H9 (cell line): Measurements from ENCODE around the gene PAXX. TPM values are rescaled to one million over a fixed set of nuclear protein-coding genes. Genes with fewer than 3 reads are reported as not detected.

Source experiments
- DNase-seq: peaks from one replicate; pipeline ENCODE4 v3.0.0-alpha.2; 2017
- H2AFZ ChIP-seq: one replicate; pipeline ENCODE4 v1.6.1; 2013; ENCODE audit warnings: mild to moderate bottlenecking, low read length, control low read depth, moderate library complexity
- H2AK5ac ChIP-seq: 2 replicates; pipeline ENCODE4 v1.6.1; 2013; ENCODE audit warnings: low read length, control low read depth, mixed read lengths; ENCODE audit not compliant: insufficient read length
- H2BK120ac ChIP-seq: one replicate; pipeline ENCODE4 v1.6.1; 2013; ENCODE audit warnings: low read depth, mild to moderate bottlenecking, low read length, control low read depth, inconsistent platforms; ENCODE audit not compliant: poor library complexity, severe bottlenecking
- H2BK12ac ChIP-seq: 2 replicates; pipeline ENCODE4 v1.6.1; 2013; ENCODE audit warnings: low read length, control low read depth, mixed read lengths, low read depth; ENCODE audit not compliant: insufficient read length
- H2BK15ac ChIP-seq: 2 replicates; pipeline ENCODE4 v1.6.1; 2013; ENCODE audit warnings: low read depth, low read length, control low read depth
- H2BK20ac ChIP-seq: one replicate; pipeline ENCODE4 v1.6.1; 2013; ENCODE audit warnings: low read depth, mild to moderate bottlenecking, low read length, control low read depth, inconsistent platforms; ENCODE audit not compliant: poor library complexity, severe bottlenecking
- H2BK5ac ChIP-seq: 2 replicates; pipeline ENCODE4 v1.6.1; 2013; ENCODE audit warnings: low read length, control low read depth, mixed read lengths; ENCODE audit not compliant: insufficient read length
- H3K14ac ChIP-seq: 2 replicates; pipeline ENCODE4 v1.6.1; 2013; ENCODE audit warnings: low read length, control low read depth; ENCODE audit not compliant: insufficient read depth
- H3K18ac ChIP-seq: 2 replicates; pipeline ENCODE4 v1.6.1; 2013; ENCODE audit warnings: low read depth, mild to moderate bottlenecking, mixed read lengths, low read length, control low read depth; ENCODE audit not compliant: insufficient read length
- H3K23ac ChIP-seq: 2 replicates; pipeline ENCODE4 v1.6.1; 2013; ENCODE audit warnings: low read length, control low read depth, mixed read lengths, low read depth; ENCODE audit not compliant: insufficient read length
- H3K23me2 ChIP-seq: 2 replicates; pipeline ENCODE4 v1.6.1; 2013; ENCODE audit warnings: low read depth, mild to moderate bottlenecking, mixed read lengths, low read length, control low read depth; ENCODE audit not compliant: insufficient read length, poor library complexity, severe bottlenecking
- H3K27ac ChIP-seq: 2 replicates; pipeline ENCODE4 v1.5.1; 2013; ENCODE audit warnings: low read length, control low read depth, mixed read lengths, low read depth; ENCODE audit not compliant: insufficient read length
- H3K27me3 ChIP-seq: 2 replicates; pipeline ENCODE4 v1.6.1; 2013; ENCODE audit warnings: low read length, control low read depth, inconsistent platforms; ENCODE audit not compliant: insufficient read depth
- H3K4ac ChIP-seq: 2 replicates; pipeline ENCODE4 v1.6.1; 2013; ENCODE audit warnings: low read depth, mild to moderate bottlenecking, control low read depth, inconsistent platforms, low read length, moderate library complexity
- H3K4me1 ChIP-seq: 2 replicates; pipeline ENCODE4 v1.6.1; 2013; ENCODE audit warnings: low read length, control low read depth, inconsistent platforms; ENCODE audit not compliant: insufficient read depth
- H3K4me2 ChIP-seq: 2 replicates; pipeline ENCODE4 v1.6.1; 2013; ENCODE audit warnings: low read length, control low read depth, mixed read lengths; ENCODE audit not compliant: insufficient read length, insufficient read depth
- H3K56ac ChIP-seq: 2 replicates; pipeline ENCODE4 v1.6.1; 2013; ENCODE audit warnings: low read depth, mild to moderate bottlenecking, mixed read lengths, low read length, control low read depth; ENCODE audit not compliant: insufficient read length
- H3K79me1 ChIP-seq: 2 replicates; pipeline ENCODE4 v1.6.1; 2013; ENCODE audit warnings: low read depth, mild to moderate bottlenecking, moderate library complexity, low read length, control low read depth, inconsistent platforms; ENCODE audit not compliant: insufficient read depth, poor library complexity, severe bottlenecking
- H3K79me2 ChIP-seq: 2 replicates; pipeline ENCODE4 v1.6.1; 2013; ENCODE audit warnings: low read length, control low read depth, inconsistent platforms; ENCODE audit not compliant: insufficient read depth
- H3K9ac ChIP-seq: 2 replicates; pipeline ENCODE4 v1.6.1; 2013; ENCODE audit warnings: low read length, control low read depth, mixed read lengths; ENCODE audit not compliant: insufficient read length; ENCODE audit errors: extremely low read depth
- H3K9me3 ChIP-seq: one replicate; pipeline ENCODE4 v1.6.1; 2013; ENCODE audit warnings: low read depth, low read length, inconsistent platforms; ENCODE audit not compliant: control insufficient read depth
- H3T11ph ChIP-seq: one replicate; pipeline ENCODE4 v1.6.1; 2013; ENCODE audit warnings: mild to moderate bottlenecking, low read length, control low read depth, inconsistent platforms
- H4K20me1 ChIP-seq: one replicate; pipeline ENCODE4 v1.6.1; 2013; ENCODE audit not compliant: control insufficient read depth, insufficient read length, insufficient read depth
- H4K5ac ChIP-seq: 2 replicates; pipeline ENCODE4 v1.6.1; 2013; ENCODE audit warnings: low read depth, mild to moderate bottlenecking, mixed read lengths, low read length, control low read depth; ENCODE audit not compliant: insufficient read length
- H4K8ac ChIP-seq: replicated peaks from 2 replicates; pipeline ENCODE4 v1.6.1; 2013; ENCODE audit warnings: low read length, control low read depth, mixed read lengths, low read depth; ENCODE audit not compliant: insufficient read length
- H4K91ac ChIP-seq: 2 replicates; pipeline ENCODE4 v1.6.1; 2013; ENCODE audit warnings: low read depth, mild to moderate bottlenecking, moderate library complexity, mixed read lengths, low read length, control low read depth; ENCODE audit not compliant: insufficient read length
- H3K27ac Mint-ChIP-seq, 3 experiments: 2 replicates in 2 of 3; 3 replicates in 1 of 3; pipeline ENCODE4 v1.8.0; 2020 to 2021; ENCODE audit warnings: mixed read lengths in 3 of 3, mild to moderate bottlenecking in 1 of 3, moderate library complexity in 1 of 3
- H3K27me3 Mint-ChIP-seq: 2 replicates; pipeline ENCODE4 v1.8.0; 2021; ENCODE audit warnings: low read depth, mild to moderate bottlenecking, moderate library complexity, mixed read lengths
- H3K36me3 Mint-ChIP-seq, 3 experiments: 2 replicates in 2 of 3; 3 replicates in 1 of 3; pipeline ENCODE4 v1.8.0; 2020 to 2021; ENCODE audit warnings: low read depth in 3 of 3, mixed read lengths in 3 of 3; ENCODE audit not compliant: insufficient read depth in 1 of 3
- H3K4me1 Mint-ChIP-seq, 2 experiments: 2 replicates each; pipeline ENCODE4 v1.8.0; 2020; ENCODE audit warnings: mixed read lengths in 2 of 2
- H3K4me3 Mint-ChIP-seq, 2 experiments: 2 replicates in 1 of 2; 3 replicates in 1 of 2; pipeline ENCODE4 v1.8.0; 2020 to 2021; ENCODE audit warnings: mild to moderate bottlenecking in 2 of 2, mixed read lengths in 2 of 2, moderate library complexity in 1 of 2
- H3K9me3 Mint-ChIP-seq, 2 experiments: 2 replicates in 1 of 2; 3 replicates in 1 of 2; pipeline ENCODE4 v1.8.0; 2020; ENCODE audit warnings: mild to moderate bottlenecking in 2 of 2, mixed read lengths in 2 of 2, moderate library complexity in 1 of 2
- WGBS: extraction: QIAGEN DNeasy Blood & Tissue Kit; methylation state at CpG from one replicate; pipeline ENCODE4 v1.1.7; 2013; ENCODE audit warnings: missing lambda C conversion rate, low lambda C conversion rate, mixed read lengths; ENCODE audit not compliant: insufficient read length; ENCODE audit errors: extremely low coverage; 5-methylcytosine and 5-hydroxymethylcytosine counted together
- total RNA-seq: library from RNA; stranded (reverse); gene quantifications from 2 replicates; pipeline ENCODE4 v1.2.1, GENCODE V29; 2021
- TF ChIP-seq, protein P1 (sequence below): fragments of 200-600 bp; sonication (generic); conservative IDR thresholded peaks from 3 replicates; pipeline ENCODE4 v1.8.0; 2021; ENCODE audit warnings: antibody characterized with exemption, mild to moderate bottlenecking

Gene PAXX
- total RNA-seq, 1 experiment from 2014 or later: 51.2 TPM

- H3K36me3 Mint-ChIP-seq: no peaks in the 10 kb centered on the region
- no peak overlapping the region for H2AK5ac ChIP-seq
- no peak overlapping the region for H3K27ac ChIP-seq
- TF ChIP-seq, protein P1, sequence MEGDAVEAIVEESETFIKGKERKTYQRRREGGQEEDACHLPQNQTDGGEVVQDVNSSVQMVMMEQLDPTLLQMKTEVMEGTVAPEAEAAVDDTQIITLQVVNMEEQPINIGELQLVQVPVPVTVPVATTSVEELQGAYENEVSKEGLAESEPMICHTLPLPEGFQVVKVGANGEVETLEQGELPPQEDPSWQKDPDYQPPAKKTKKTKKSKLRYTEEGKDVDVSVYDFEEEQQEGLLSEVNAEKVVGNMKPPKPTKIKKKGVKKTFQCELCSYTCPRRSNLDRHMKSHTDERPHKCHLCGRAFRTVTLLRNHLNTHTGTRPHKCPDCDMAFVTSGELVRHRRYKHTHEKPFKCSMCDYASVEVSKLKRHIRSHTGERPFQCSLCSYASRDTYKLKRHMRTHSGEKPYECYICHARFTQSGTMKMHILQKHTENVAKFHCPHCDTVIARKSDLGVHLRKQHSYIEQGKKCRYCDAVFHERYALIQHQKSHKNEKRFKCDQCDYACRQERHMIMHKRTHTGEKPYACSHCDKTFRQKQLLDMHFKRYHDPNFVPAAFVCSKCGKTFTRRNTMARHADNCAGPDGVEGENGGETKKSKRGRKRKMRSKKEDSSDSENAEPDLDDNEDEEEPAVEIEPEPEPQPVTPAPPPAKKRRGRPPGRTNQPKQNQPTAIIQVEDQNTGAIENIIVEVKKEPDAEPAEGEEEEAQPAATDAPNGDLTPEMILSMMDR: no peak
- H2BK12ac ChIP-seq: no peak overlapping the region
- no peaks in the 10 kb centered on the region for H3K9me3 Mint-ChIP-seq
- H2AFZ ChIP-seq: no peak overlapping the region
- WGBS: no CpG with 5 or more reads among the region's 11 CpGs
- H3K4me1 ChIP-seq: peaks cover 2% of the 10 kb centered on the region; the same call in 1 of the 2 replicates
- no peak overlapping the region for H4K8ac ChIP-seq
- H2BK5ac ChIP-seq: no peak overlapping the region
- no peak overlapping the region for H3K18ac ChIP-seq
- H3K9me3 ChIP-seq: no peaks in the 10 kb centered on the region
- no peak for DNase-seq
- no peak overlapping the region for H3K27ac Mint-ChIP-seq
- no peak overlapping the region for H2BK20ac ChIP-seq
- H3K56ac ChIP-seq: no peak overlapping the region
- no peak overlapping the region for H2BK120ac ChIP-seq
- no peak overlapping the region for H4K5ac ChIP-seq
- no peaks in the 10 kb centered on the region for H4K20me1 ChIP-seq
- no peak overlapping the region for H3K4ac ChIP-seq
- H3K4me1 Mint-ChIP-seq: peaks cover 7 to 10% of the 10 kb centered on the region in 2 experiments
- no peak overlapping the region for H3K4me2 ChIP-seq
- no peaks in the 10 kb centered on the region for H3K79me1 ChIP-seq
- no peak overlapping the region for H2BK15ac ChIP-seq
- no peaks in the 10 kb centered on the region for H3K79me2 ChIP-seq
- H3K23ac ChIP-seq: no peak overlapping the region
- H3K27me3 Mint-ChIP-seq: peaks cover 12% of the 10 kb centered on the region
- no peak overlapping the region for H3K4me3 Mint-ChIP-seq
- no peak overlapping the region for H4K91ac ChIP-seq
- H3K14ac ChIP-seq: no peak overlapping the region
- H3K23me2 ChIP-seq: no peaks in the 10 kb centered on the region
- no peak overlapping the region for H3K9ac ChIP-seq
- no peaks in the 10 kb centered on the region for H3K27me3 ChIP-seq
- H3T11ph ChIP-seq: no peak overlapping the region
These were observed 21.9 kb upstream of the PAXX start for GRCh38 chr9:136970361-136970760.
